HG02938 (cell line): ENCODE measurements around the gene TFR2.
A peak's percentile ranks its signal among the peaks of the same experiment; 100 is the strongest.

Experiments used
- ATAC-seq: cut with Tn5 transposase; IDR thresholded peaks from one replicate; pipeline ENCODE4 v1.9.1; 2021; ENCODE audit warnings: mild to moderate bottlenecking, moderate library complexity; ENCODE audit not compliant: unreplicated experiment

TFR2 gene

DNA sequence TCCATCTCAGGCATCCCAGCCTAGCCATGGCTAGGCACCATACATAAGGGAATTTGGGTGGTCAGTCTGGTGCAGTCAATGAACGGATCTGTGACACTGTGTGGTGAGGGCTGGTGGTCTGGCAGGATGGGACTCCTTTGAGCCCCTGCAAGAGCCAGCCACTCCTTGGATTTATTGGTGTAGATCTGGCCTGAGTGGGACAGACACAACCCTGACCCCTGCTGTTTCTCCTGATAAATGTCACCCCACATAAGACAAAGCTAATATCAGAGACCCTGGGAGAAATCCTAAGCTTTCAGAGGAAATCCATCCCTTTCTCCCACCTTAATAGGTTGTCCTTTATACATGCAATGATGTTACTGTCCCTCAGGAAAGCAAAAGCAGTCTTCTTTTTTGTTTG, 52.9 kb downstream of the TFR2 start:
- ATAC-seq: no peak

DNA sequence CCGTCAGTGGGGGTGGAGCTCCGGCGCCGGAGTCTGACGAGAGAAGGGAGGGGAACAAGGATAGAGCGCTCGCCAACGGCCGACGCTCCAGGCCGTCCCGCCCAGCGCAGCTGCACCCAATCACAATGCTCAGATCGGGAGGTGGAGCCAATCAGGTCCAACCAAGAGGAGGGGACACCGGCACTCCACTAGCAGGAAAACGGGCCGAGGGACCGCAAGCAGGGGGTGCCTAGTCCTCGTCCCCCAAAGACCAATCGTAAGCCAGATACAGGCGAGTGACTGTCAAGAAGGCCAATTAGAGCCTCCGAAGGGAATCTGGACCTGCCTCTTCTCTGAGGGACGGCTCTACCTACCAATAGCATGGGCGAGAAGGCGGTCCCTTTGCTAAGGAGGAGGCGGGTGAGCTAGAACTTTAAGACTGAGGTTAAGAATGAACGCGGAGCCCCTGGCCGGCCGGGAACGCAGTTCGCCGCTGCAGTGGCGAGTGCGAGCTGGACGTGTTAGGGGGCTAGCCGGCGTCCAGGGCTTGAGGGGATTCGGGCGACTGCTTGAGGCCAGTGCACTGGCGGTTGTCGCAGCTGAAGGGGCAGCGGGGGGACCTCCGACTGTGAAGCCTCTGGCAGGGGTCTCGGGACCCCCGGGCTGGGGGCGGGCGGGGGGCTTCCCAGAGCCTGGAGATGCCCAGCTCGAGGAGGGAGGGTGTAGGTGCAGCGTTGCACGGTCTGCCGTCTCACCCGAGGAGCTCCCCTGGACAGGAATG, 54.9 kb downstream of the TFR2 start, which contains the start of gene FBXO24:
Gene FBXO24, plus strand, starts transcription at position 63 of the 760 bp plus-strand sequence. Its CDS starts 298 bp downstream, at position 361.
- ATAC-seq: peak; percentile 91

DNA sequence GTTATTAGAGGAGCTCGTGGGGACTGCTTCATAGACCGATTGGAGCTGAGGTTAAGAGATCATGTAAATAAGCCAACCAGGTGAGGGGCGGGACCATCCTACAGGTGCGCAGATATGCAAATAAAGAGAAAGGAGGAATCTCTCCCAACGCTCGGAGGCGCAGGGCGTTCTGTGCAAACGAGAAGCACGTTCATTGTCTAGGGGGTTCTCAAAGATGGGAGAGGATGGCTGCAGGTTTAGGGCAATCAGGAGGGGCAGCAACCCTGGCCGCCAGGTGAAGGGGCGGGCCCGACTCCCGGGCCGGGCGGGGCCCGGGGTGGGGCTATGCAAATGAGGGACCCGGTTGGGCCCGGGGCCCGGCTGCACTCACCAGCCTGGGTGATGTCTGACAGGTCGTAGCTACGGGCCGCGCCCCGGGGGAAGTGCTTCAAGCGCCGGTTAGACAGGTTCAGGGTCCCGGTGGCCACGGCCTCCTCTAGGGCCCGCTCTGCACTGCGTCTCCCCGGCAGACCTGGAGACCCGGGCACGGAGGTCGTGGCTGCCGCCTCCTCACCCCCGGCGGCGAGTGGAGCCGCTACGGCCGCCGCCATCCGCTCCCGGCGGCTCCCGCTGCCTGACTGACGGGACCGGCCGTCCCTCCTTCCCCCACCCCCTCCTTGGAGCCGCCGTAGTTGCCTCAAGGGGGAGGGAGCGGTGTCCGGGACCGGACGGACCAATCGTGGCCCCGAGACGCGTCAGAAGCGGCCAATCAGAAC, 55.7 kb downstream of the TFR2 start, which contains the start of gene LRCH4:
Gene LRCH4, minus strand, starts transcription at position 619 of the 755 bp plus-strand sequence. Its CDS starts 29 bp downstream, at position 590.
- ATAC-seq: no peak

DNA sequence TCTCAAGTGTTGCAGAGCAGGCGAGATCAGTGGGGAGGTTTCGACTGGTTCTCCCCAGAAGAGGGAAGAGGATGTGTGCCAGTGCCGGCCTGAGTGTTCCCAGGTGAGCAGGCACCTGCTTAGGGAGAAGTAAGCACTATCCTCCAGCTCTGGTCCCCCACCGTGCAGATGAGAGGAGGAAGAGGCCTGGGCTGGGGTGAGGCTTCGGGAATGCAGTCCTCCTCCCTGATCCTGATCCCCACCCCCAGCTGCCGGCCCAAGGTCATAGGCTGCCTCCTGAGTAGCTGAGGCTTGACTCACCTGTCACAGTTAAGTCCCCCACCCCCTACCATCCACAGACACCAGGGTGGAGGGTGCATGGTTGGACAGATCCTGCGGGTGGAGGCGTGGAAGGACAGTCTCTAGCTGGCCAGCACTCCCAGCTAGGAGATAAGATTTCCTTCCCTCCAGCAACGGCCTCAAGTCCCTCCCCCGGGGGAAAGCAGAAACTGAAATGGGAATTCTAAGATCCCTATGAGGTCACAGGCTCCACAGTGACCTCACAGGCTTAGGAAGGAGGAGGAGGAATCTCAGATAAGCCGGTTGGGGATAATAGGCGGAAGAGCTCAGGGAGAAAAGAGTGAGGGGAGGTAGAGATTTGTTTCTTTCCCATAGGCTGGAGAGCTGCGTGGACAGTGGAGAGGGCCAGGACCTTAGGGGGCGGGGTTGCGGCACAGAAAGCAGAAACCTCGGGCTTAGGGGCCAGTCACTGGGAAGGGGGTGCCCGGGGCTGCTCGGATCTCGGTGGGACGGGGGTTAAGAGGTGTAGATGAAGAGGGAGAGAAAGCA, 56.5 kb downstream of the TFR2 start:
- ATAC-seq: no peak

DNA sequence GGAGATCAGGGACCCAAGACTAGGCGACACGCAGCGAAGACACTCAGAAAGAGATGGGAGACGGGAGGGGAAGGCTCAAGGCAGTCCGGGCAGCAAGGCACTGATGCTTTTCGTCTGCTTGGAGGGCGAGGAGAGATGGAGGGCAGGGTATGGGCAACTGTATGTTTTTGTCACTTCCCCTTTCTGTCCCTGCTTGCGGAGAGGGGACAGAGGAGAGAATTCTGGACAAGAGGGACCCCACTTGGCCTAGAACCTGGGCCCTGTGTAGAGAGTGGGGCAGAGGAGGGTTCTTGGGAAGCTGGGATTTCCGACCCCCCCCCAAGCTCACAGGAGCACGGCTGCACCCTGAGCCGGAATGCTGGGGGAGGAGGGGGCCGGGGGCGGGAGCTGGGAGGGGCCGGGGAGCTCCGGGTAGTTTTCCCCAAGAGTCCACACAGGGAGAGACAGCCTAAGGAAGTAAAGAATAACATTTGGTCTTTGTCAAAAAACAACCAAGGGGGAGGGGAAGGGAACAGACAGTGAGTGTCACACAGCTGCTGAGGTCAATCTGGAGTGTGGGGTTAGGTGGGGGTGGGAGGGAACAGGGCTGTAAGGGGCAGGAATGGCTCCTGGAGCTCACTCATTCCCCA, 57.2 kb downstream of the TFR2 start:
- ATAC-seq: no peak

DNA sequence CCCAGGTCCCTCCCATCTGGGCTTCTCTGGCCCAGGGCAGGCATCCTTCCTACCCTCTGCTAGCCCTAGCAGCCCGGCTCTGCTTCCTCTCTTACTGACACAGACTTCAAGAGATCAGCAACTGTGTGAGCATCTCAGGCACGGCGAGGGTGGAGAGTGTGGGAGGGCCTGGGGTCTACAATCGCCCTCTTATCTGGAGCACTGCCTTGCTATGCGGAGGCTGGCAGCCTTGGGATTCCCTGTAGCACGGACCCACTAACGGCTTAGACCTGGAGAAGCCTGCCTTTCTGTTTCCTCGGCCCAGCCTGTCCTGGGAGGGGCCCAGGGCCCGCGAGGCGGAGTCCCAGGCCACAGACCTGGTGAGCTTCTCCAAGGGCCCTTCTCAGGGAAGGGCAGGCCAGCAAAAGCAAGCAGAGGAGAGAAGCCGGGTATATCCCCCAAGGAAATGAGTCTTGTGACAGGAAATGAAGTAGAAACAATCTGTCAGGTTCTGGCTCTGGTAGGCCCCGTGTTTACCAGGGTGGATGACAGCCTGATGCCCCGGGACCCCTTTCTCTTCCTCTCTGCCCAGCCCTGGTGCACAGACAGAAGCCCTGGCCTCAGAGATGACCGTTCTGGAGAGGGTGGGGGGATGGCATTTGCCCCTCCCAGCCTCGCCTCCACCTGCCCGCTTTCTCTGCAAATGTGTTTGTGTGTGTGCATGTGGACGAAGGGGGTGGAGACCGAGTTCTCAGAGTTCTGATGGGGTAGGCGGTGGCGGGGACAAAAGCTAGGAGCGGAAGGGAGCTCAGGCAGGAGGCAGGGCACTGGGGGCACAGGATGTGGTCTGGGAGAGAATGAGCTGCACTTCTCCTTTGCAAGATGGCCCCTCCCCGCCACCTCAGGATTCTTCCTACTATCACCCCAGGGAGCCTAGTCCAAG, 58.0 kb downstream of the TFR2 start:
- ATAC-seq: no peak

DNA sequence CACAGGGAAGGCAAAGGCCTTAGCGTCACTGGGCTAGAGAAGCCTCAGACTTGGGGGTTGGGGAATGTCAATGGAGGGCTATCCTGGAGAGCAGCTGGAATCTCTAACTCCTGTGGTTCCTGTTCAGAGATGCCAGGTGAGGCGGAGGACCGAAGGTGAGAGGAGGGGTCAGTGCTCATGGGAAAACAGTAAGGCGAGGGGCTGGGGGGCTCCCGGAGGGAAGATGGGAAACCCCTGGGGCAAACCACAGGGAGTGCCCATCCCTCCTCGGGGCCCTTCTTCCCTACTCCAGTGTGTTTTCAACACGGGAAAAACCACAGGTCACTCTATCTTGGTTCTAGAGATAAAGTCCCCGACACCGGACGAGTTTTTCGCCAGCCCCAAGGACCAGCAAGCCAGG, 58.7 kb downstream of the TFR2 start:
- no peak for ATAC-seq

DNA sequence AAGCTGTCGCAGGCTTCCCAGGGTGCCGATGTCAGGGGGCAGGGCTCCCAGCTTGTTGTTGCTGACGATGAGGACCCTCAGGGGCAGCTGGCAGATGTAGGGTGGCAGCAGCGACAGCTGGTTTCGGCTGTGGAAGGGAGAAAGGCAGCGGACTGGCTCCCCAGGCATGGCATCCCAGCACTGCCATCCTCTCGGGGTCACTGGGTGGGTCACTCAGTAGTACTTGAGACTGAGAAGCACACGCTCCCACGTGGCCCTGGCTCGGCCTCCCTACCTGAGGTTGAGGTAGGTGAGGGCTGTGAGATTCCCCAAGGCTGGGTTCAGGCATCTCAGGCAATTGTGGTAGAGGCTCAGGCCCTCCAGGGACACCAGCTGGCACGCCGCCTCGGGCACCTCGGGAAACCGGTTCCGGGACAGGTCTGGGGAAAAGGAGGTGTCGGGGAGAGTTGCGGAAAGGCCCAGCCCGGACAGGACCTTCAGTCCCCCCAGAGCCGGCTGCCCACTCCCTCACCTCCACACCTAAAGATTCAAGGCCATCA, 59.2 kb downstream of the TFR2 start:
- ATAC-seq: no peak

DNA sequence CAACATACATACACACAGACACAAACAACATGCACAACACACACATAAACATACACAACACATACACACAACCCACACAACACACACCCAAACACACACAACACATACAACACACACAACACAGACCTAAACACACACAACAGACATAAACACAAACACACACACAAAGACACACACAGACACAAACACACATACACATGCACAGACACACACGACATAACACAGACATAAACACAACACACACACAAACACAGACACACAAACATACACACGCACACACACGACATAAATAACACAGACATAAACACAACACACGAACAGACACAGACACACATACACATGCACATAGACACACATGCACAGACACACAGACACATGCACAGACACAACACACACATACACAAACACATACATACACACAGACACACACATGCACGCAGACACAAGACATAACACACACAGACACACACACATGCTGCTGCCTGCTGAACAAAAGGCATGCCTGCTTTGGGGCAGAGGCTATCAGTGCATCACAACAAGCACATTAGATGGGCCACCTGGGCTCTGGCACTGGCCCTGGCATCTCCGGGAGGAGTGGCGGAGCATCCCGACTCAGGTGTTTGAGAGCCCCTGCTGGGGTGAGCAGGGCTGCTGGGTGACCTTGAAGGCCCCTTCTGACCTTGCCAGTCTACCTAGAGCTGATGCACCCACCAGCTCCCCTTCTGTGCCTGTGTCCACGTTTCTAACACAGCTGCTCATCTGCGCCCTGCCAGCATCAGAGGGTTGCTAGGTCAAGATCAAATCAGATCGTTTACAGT, 60.7 kb downstream of the TFR2 start:
- no peak for ATAC-seq

DNA sequence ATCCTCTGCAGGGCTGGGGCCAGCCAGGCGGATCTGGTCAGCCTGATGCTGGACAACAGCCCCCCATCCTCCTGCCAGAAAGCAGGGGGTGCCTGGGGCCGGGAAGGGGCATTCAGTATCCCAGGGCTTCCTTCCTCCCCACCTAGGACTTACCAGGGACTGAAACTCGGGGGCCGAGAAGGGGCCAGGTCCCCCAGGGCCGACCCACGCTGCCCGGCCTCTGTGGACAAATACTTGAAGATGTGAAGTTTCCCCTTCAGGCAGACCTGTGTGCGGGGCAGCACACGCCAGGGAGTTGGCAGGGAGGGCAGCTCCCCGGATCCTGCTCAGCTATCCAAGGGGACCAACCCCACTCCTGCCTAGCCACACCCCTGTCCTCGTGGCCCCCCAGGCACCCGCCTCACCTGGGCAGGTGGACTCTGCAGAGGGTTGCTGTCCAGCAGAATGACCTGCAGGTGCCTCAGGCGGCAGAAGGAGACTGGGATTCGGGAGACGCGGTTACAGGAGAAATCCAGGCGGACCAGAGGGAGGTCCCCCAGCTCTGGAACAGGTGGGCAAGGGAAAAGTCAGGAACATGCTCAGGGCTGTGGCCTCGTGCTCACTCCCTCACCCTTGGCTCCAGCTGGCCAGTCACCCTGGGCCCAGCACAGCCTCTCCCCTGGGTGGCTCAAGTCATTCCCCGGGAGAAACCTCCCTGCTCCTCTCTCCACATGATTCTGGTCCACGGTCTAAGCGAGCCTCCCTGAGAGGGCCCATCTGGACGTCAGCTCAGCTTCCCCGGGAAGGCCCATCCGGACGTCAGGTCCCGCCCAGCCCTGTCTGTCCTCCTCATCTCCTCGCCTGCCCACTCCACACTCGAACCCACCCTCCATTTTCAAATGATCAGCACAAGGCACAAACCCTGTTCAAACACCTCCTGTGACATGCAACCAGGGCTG, 62.8 kb downstream of the TFR2 start:
- no peak for ATAC-seq

DNA sequence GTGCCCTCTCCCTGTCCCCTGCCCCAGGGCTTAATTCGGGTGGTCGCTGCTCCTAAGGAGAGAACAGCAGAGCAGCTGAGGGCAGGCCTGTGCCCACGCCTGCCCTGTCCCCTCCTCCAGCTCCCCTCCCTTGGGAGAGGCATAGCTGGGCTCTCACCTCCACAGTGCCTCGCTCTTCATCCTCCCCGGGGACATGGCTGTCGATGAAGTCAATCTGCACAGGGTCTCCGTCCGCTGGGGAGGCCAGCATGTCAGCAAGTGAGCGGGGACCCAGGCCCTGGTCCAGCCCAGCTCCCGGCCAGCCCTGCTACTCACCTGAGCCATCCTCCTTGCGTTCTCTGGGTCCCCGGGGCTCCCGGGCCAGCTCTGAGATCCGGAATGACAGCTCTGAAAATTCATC, 63.8 kb downstream of the TFR2 start:
- no peak for ATAC-seq

DNA sequence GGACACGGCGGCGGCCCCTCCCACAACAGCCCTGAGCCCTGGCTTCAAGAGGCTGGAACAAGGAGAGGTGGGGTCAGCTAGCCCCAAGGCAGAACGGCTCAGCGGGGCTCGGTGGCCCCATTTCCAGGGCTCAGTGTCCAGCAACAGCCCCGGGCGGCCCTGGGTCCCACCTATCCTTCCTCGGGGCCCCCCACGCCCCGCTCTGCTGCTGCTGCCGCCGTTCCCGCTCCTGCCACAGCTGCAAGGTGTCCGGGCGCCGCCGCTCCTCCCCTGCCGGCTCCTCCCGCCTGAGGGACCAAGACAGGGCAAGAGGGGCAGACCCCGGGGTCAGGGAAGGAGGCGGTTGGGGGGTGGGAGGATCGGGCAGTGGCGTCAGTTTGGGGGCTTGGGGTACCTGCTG, 64.2 kb downstream of the TFR2 start:
- no peak for ATAC-seq

DNA sequence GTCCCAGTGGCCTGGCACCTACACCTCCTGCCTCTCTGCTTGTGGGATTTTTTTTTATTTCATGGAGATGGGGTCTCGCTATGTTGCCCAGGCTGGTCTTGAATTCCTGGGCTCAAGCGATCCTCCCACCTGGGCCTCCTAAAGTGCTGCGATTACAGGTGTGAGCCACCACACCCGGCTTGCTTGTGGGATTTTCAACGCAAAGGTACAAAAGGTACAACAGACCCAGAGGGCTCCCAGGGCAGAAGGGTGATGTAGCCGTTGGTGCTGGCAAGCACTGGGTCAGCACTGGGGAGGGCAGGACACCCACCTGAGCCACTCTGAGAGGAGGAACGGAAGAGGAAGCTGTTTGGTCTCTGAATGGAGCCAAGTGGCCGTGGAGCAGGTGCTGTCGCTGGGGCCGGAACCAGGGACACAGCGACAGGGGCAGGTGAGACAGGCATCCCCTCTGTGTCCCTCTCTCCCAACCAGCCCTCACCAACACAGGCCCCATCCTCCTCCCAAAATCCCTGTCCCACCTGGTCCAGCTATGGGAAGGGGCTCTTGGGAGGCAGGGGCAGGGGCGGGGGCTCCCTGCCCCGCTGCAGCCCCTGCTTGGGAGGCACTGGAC, 64.9 kb downstream of the TFR2 start:
- no peak for ATAC-seq

DNA sequence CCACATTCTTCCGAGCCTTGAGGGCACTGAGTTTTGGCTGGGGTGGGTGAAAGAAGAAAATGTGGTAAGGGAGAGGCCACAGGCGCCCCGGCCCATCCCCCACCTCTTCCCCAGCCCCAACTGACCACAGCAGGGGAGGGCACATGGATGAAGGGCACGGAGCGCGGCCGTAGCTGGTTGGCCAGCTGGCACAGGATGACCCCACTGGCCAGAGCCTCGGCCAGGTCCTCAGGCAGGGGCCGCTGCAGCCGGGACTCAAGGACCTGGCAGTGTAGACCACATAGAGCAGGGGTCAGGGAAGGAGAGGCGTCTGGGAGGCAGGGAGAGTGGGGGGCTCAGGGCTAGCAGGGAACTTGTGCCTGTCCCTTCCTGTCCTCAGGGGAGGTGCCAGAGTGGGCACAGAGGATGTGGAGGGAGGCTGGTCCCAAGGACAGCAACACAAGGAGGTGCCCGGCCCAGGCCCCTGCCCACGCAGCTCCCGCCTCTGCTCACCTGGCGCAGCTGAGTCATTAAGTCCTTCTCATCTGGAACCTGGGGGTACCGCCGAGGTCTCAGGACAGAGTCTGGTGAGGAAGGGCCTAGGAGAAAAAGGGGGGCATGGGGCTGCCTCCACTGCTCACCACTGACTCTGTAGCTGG, 65.5 kb downstream of the TFR2 start:
- no peak for ATAC-seq

DNA sequence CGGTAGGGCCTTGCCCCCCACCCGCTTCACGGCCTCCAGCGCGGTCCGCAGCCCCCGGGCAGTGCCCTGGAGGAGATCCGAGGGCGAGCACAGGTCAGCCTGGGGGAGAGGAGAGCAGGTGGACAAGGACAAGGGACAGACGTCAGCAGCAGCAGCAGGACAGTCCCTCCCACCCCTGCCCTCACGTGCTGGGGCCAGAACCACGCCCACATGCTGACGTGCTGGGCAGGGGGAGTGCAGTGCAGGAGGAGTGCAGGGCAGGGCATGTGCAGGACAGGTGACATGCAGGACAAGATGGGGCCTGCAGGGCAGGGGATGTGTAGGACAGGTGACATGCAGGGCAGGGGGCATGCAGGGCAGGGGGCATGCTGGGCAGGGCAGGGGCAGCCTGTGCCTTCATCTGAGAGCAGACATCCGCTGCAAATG, 66.1 kb downstream of the TFR2 start:
- no peak for ATAC-seq

DNA sequence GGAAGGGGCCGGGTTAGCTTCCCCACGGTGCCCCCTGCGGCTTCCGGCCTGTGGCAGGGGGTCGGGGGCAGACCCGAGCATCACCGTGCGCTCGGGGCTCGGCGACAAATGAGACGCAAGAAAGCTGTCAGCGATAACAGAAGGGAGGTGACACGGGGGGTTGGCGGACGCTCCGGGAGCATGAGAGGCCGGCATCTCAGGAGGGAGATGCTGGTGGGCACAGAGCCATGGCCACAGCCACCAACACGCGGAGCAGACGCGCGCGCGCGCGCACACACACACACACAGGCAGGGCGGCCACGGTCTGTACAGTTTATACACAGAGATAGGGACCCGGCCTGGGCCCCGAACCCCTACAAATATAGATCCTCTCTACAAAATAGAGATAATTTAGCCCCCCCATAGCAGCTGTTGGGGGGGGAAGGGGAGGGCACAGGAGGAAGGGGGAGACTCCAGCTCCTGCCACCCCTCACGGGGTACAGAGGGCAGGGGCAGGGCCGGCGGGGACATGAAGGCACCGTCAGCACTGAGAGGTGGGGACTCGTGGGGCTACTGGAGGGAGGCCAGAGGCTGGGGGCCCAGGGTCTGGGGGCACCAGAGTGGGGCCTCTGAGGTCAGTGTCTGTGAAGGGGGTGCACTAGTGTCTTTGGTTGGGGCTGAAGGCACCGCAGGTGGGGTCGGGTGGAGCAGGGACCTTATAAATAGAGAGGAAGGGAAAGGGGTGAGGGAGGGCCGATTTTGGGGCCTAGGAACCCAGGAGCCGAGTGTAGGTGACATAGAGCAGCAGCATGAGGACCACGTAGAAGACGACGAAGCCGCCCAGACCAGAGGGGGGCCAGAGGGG, 66.8 kb downstream of the TFR2 start:
- no peak for ATAC-seq
